Measurements from ENCODE around the gene MISP3.
A peak's percentile ranks its signal among the peaks of the same experiment; 100 is the strongest.
"Not testable (repeated sequence)": the region's sequence is repeated elsewhere in the genome, so short reads cannot be mapped to it uniquely, and the experiment has no call there.

MISP3 gene

GRCh38 chr19:14072535-14073260, at the start of gene MISP3:
Gene MISP3, plus strand, starts transcription at chr19:14072786. Its CDS starts 524 bp downstream, at chr19:14073310.
- peak; percentile 42 for DNase-seq
- in situ Hi-C loops (cut with HindIII; ENCODE audit: low pct_ligation_motif_present, low pct_unique_long_range_greater_than_20kb, low sequenced_read_pairs) = no loop called here

- in situ Hi-C loops (cut with HindIII; ENCODE audit: low pct_ligation_motif_present, low pct_unique_long_range_greater_than_20kb, low sequenced_read_pairs) = no loop called here
These were observed 49.0 kb upstream of the MISP3 start for GRCh38 chr19:14023404-14024235.

GRCh38 chr19:14026652-14027192, 45.9 kb upstream of the MISP3 start:
- in situ Hi-C loops (cut with HindIII; ENCODE audit: low pct_ligation_motif_present, low pct_unique_long_range_greater_than_20kb, low sequenced_read_pairs); DNase-seq: not testable (repeated sequence)

More at GRCh38 chr19:14023404-14024235, 49.0 kb upstream of the MISP3 start:
- peak; percentile 72 for DNase-seq

GRCh38 chr19:14027856-14028450, 44.6 kb upstream of the MISP3 start, which contains the start of gene RLN3:
Gene RLN3, plus strand, starts transcription at chr19:14028148. Its CDS starts 57 bp downstream, at chr19:14028205.
- in situ Hi-C loops (cut with HindIII; ENCODE audit: low pct_ligation_motif_present, low pct_unique_long_range_greater_than_20kb, low sequenced_read_pairs) = no loop called here
- DNase-seq = no peak

- in situ Hi-C loops (cut with HindIII; ENCODE audit: low pct_ligation_motif_present, low pct_unique_long_range_greater_than_20kb, low sequenced_read_pairs) = no loop called here
- DNase-seq = no peak
These were observed 43.7 kb upstream of the MISP3 start for GRCh38 chr19:14028901-14029300.

- in situ Hi-C loops (cut with HindIII; ENCODE audit: low pct_ligation_motif_present, low pct_unique_long_range_greater_than_20kb, low sequenced_read_pairs) = no loop called here
- DNase-seq = no peak
These were observed 41.4 kb upstream of the MISP3 start for GRCh38 chr19:14030997-14031718.

- peak; percentile 55 for DNase-seq
- in situ Hi-C loops (cut with HindIII; ENCODE audit: low pct_ligation_motif_present, low pct_unique_long_range_greater_than_20kb, low sequenced_read_pairs) = no loop called here
These were observed 40.7 kb upstream of the MISP3 start, which contains the start of gene IL27RA for GRCh38 chr19:14031719-14032480. Gene IL27RA, plus strand, starts transcription at chr19:14031762. Its CDS starts 111 bp downstream, at chr19:14031873.

GRCh38 chr19:14033946-14034345, 38.6 kb upstream of the MISP3 start:
- no peak for DNase-seq
- in situ Hi-C loops (cut with HindIII; ENCODE audit: low pct_ligation_motif_present, low pct_unique_long_range_greater_than_20kb, low sequenced_read_pairs) = no loop called here

- in situ Hi-C loops (cut with HindIII; ENCODE audit: low pct_ligation_motif_present, low pct_unique_long_range_greater_than_20kb, low sequenced_read_pairs) = not testable (repeated sequence)
- peak; percentile 25 for DNase-seq
These were observed 37.4 kb upstream of the MISP3 start for GRCh38 chr19:14035159-14035558.

- DNase-seq = no peak
- in situ Hi-C loops (cut with HindIII; ENCODE audit: low pct_ligation_motif_present, low pct_unique_long_range_greater_than_20kb, low sequenced_read_pairs) = no loop called here
These were observed 36.9 kb upstream of the MISP3 start for GRCh38 chr19:14035706-14036105.

GRCh38 chr19:14039181-14039580, 33.4 kb upstream of the MISP3 start:
- in situ Hi-C loops (cut with HindIII; ENCODE audit: low pct_ligation_motif_present, low pct_unique_long_range_greater_than_20kb, low sequenced_read_pairs) = no loop called here
- DNase-seq = no peak

GRCh38 chr19:14042659-14043608, 29.7 kb upstream of the MISP3 start:
- DNase-seq = peak; percentile 59

GRCh38 chr19:14047866-14048265, 24.7 kb upstream of the MISP3 start:
- in situ Hi-C loops (cut with HindIII; ENCODE audit: low pct_ligation_motif_present, low pct_unique_long_range_greater_than_20kb, low sequenced_read_pairs); DNase-seq: not testable (repeated sequence)

More at GRCh38 chr19:14042659-14043608, 29.7 kb upstream of the MISP3 start:
- in situ Hi-C loops (cut with HindIII; ENCODE audit: low pct_ligation_motif_present, low pct_unique_long_range_greater_than_20kb, low sequenced_read_pairs) = not testable (repeated sequence)

GRCh38 chr19:14048443-14049153, 24.0 kb upstream of the MISP3 start:
- in situ Hi-C loops (cut with HindIII; ENCODE audit: low pct_ligation_motif_present, low pct_unique_long_range_greater_than_20kb, low sequenced_read_pairs) = no loop called here
- DNase-seq = peak; percentile 42

- in situ Hi-C loops (cut with HindIII; ENCODE audit: low pct_ligation_motif_present, low pct_unique_long_range_greater_than_20kb, low sequenced_read_pairs) = no loop called here
- DNase-seq = no peak
These were observed 22.1 kb upstream of the MISP3 start for GRCh38 chr19:14050512-14050911.

- in situ Hi-C loops (cut with HindIII; ENCODE audit: low pct_ligation_motif_present, low pct_unique_long_range_greater_than_20kb, low sequenced_read_pairs); DNase-seq: not testable (repeated sequence)
These were observed 21.6 kb upstream of the MISP3 start for GRCh38 chr19:14050961-14051360.

Measured in ACHN (cell line).